MM.1S (cell line): Measurements from ENCODE around the gene ZNF678.

ENCODE experiments used
- DNase-seq: peaks from one replicate; pipeline ENCODE4 v3.0.0-alpha.2; 2015
- H2AFZ ChIP-seq: fragments of 300-600 bp; sonication (generic); 2 replicates; pipeline ENCODE4 v1.6.0; 2016; ENCODE audit warnings: antibody characterized with exemption, low read length
- H3F3A ChIP-seq: fragments of 300-600 bp; sonication (generic); 2 replicates; pipeline ENCODE4 v1.6.1; 2016; ENCODE audit warnings: mild to moderate bottlenecking, antibody characterized with exemption, low read length, moderate library complexity, mixed read lengths; ENCODE audit not compliant: insufficient read depth
- H3K27ac ChIP-seq: fragments of 300-600 bp; sonication (generic); 2 replicates; pipeline ENCODE4 v1.5.1; 2016; ENCODE audit warnings: mild to moderate bottlenecking, low read length
- H3K27me3 ChIP-seq: fragments of 300-600 bp; sonication (generic); replicated peaks from 2 replicates; pipeline ENCODE4 v1.6.0; 2016; ENCODE audit warnings: low read length; ENCODE audit not compliant: insufficient read depth
- H3K36me3 ChIP-seq: fragments of 300-600 bp; sonication (generic); replicated peaks from 2 replicates; pipeline ENCODE4 v1.6.1; 2016; ENCODE audit warnings: mild to moderate bottlenecking, low read length, mixed read lengths; ENCODE audit not compliant: insufficient read depth
- H3K4me1 ChIP-seq: fragments of 300-600 bp; sonication (generic); 2 replicates; pipeline ENCODE4 v1.6.1; 2016; ENCODE audit warnings: low read length, mixed read lengths
- H3K4me2 ChIP-seq: fragments of 300-600 bp; sonication (generic); 2 replicates; pipeline ENCODE4 v1.6.0; 2016; ENCODE audit warnings: low read depth, low read length
- H3K4me3 ChIP-seq: fragments of 300-600 bp; sonication (generic); 2 replicates; pipeline ENCODE4 v1.5.1; 2016; ENCODE audit warnings: low read length, mixed read lengths
- H3K79me2 ChIP-seq: fragments of 300-600 bp; sonication (generic); 2 replicates; pipeline ENCODE4 v1.6.1; 2016; ENCODE audit warnings: mixed run types, low read length, mixed read lengths
- H3K9ac ChIP-seq: fragments of 300-600 bp; sonication (generic); 2 replicates; pipeline ENCODE4 v1.6.1; 2016; ENCODE audit warnings: low read length, mixed read lengths
- H3K9me2 ChIP-seq: fragments of 300-600 bp; sonication (generic); replicated peaks from 2 replicates; pipeline ENCODE4 v1.6.1; 2016; ENCODE audit warnings: mild to moderate bottlenecking, low read length, mixed read lengths; ENCODE audit not compliant: insufficient read depth
- H3K9me3 ChIP-seq: fragments of 300-600 bp; sonication (generic); replicated peaks from 2 replicates; pipeline ENCODE4 v1.6.1; 2016; ENCODE audit warnings: mild to moderate bottlenecking, low read length, mixed read lengths; ENCODE audit not compliant: insufficient read depth
- H4K20me1 ChIP-seq: fragments of 300-600 bp; sonication (generic); 2 replicates; pipeline ENCODE4 v1.6.1; 2016; ENCODE audit warnings: mild to moderate bottlenecking, low read length, moderate library complexity, mixed read lengths; ENCODE audit not compliant: insufficient read depth
- CTCF ChIP-seq: fragments of 300-600 bp; sonication (generic); IDR thresholded peaks from 2 replicates; pipeline ENCODE4 v1.5.1; 2016; ENCODE audit warnings: antibody characterized with exemption, low read length, mixed read lengths
- EZH2 ChIP-seq: fragments of 300-600 bp; sonication (generic); optimal IDR thresholded peaks from 2 replicates; pipeline ENCODE3; 2017; ENCODE audit warnings: low read depth, mild to moderate bottlenecking, antibody characterized with exemption, low read length, mixed read lengths
- EZH2phosphoT487 ChIP-seq: fragments of 300-600 bp; sonication (generic); IDR thresholded peaks from 2 replicates; pipeline ENCODE4 v1.6.1; 2018; ENCODE audit warnings: antibody characterized with exemption, low read length

ZNF678 gene

GRCh38 chr1:227632325-227632724 lies 69.0 kb downstream of the ZNF678 start:
- H3K4me1 ChIP-seq = no peaks in the 10 kb centered on the region
- H3K27ac ChIP-seq = no peak overlapping the region
- H3K9ac ChIP-seq = no peak overlapping the region
- no peaks in the 10 kb centered on the region for H3K36me3 ChIP-seq
- no peaks in the 10 kb centered on the region for H3K9me2 ChIP-seq
- H2AFZ ChIP-seq = no peak overlapping the region
- H3K4me2 ChIP-seq = no peak overlapping the region
- no peaks in the 10 kb centered on the region for H3F3A ChIP-seq
- H4K20me1 ChIP-seq = no peaks in the 10 kb centered on the region
- no peak for TF ChIP-seq EZH2phosphoT487
- TF ChIP-seq EZH2 = no peak
- no peak for TF ChIP-seq CTCF
- H3K79me2 ChIP-seq = no peaks in the 10 kb centered on the region
- H3K27me3 ChIP-seq = no peaks in the 10 kb centered on the region
- DNase-seq = no peak
- H3K9me3 ChIP-seq = no peaks in the 10 kb centered on the region
- no peak overlapping the region for H3K4me3 ChIP-seq

GRCh38 chr1:227635596-227635995 lies 72.2 kb downstream of the ZNF678 start:
- Histone ChIP-seq H4K20me1 (no peaks in the 10 kb centered on the region), H3K36me3 (no peaks in the 10 kb centered on the region), H3K9me2 (no peaks in the 10 kb centered on the region), H3K79me2 (no peaks in the 10 kb centered on the region), H3K27me3 (no peaks in the 10 kb centered on the region), H3F3A (no peaks in the 10 kb centered on the region), H2AFZ (no peak overlapping the region), H3K9ac (no peak overlapping the region), H3K4me1 (no peaks in the 10 kb centered on the region), H3K4me2 (no peak overlapping the region), H3K4me3 (no peak overlapping the region), H3K27ac (no peak overlapping the region), H3K9me3 (no peaks in the 10 kb centered on the region)
- no peak for TF ChIP-seq EZH2phosphoT487
- DNase-seq = no peak

GRCh38 chr1:227654431-227654830 lies 91.1 kb downstream of the ZNF678 start:
- Histone ChIP-seq H3K27ac (no peak overlapping the region), H3K9me2 (no peaks in the 10 kb centered on the region), H2AFZ (no peak overlapping the region), H3K4me2 (no peak overlapping the region), H3K9me3 (peaks cover 8% of the 10 kb centered on the region; the same call in 1 of the 2 replicates), H3K4me1 (no peaks in the 10 kb centered on the region), H4K20me1 (no peaks in the 10 kb centered on the region), H3F3A (no peaks in the 10 kb centered on the region), H3K27me3 (no peaks in the 10 kb centered on the region), H3K36me3 (peaks cover 32% of the 10 kb centered on the region), H3K9ac (no peak overlapping the region), H3K79me2 (no peaks in the 10 kb centered on the region), H3K4me3 (no peak overlapping the region)
- DNase-seq = no peak
- no peak for TF ChIP-seq EZH2phosphoT487
- no peak for TF ChIP-seq CTCF
- no peak for TF ChIP-seq EZH2

GRCh38 chr1:227654858-227655752 lies 91.7 kb downstream of the ZNF678 start:
- Histone ChIP-seq H3K4me3 (no peak overlapping the region), H3F3A (no peaks in the 10 kb centered on the region), H3K79me2 (no peaks in the 10 kb centered on the region), H4K20me1 (no peaks in the 10 kb centered on the region), H3K9me3 (peaks cover 8% of the 10 kb centered on the region; the same call in 1 of the 2 replicates), H2AFZ (no peak overlapping the region), H3K27ac (no peak overlapping the region), H3K4me2 (no peak overlapping the region), H3K9me2 (no peaks in the 10 kb centered on the region), H3K36me3 (peaks cover 32% of the 10 kb centered on the region), H3K9ac (no peak overlapping the region), H3K27me3 (no peaks in the 10 kb centered on the region), H3K4me1 (no peaks in the 10 kb centered on the region)
- DNase-seq = no peak
- TF ChIP-seq CTCF (no peak), EZH2 (no peak), EZH2phosphoT487 (no peak)
